GM12878 (cell line): Measurements from ENCODE around the gene HERC4. TPM values are rescaled to one million over a fixed set of nuclear protein-coding genes. Genes with fewer than 3 reads are reported as not detected.

ENCODE experiments used
- ATAC-seq: fragments of 200-7000 bp; cut with Tn5 transposase; 3 replicates; pipeline ENCODE4 v1.9.1; 2020; ENCODE audit warnings: mild to moderate bottlenecking, moderate library complexity
- BruUV-seq: library from RNA; stranded (reverse); fragments of 400-500 nt; replicated peaks from 2 replicates; lab custom pipeline; 2021; lab: Mats Ljungman, UMichigan
- CTCF ChIA-PET: fragments of 300-600 bp; sonication (Branson Sonifier 250); formaldehyde crosslinking; extraction: SDS; loops from one replicate; lab custom pipeline; 2021; ENCODE audit warnings: inconsistent platforms; lab: Yijun Ruan, JAX
- POLR2A ChIA-PET: fragments of 350-600 bp; formaldehyde crosslinking; extraction: SDS; loops from one replicate; lab custom pipeline; 2021; ENCODE audit warnings: inconsistent platforms; lab: Charles Lee
- RAD21 ChIA-PET: fragments of 300-600 bp; sonication (Branson Sonifier 250); formaldehyde crosslinking; loops from one replicate; lab custom pipeline; 2023; ENCODE audit warnings: antibody characterized with exemption; ENCODE audit not compliant: unreplicated experiment; lab: Charles Lee
- SMC1A ChIA-PET: fragments of 300-600 bp; sonication (Branson Sonifier 250); formaldehyde crosslinking; loops from one replicate; lab custom pipeline; 2023; ENCODE audit not compliant: unreplicated experiment, uncharacterized antibody; lab: Charles Lee
- DNase-seq: peaks from one replicate; pipeline ENCODE4 v3.0.0-alpha.2; 2011; ENCODE audit warnings: low read depth, low spot score
- FAIRE-seq: peaks from 3 replicates; lab custom pipeline; 2011; peaks lifted over from hg19 to GRCh38; lab: Jason Lieb, UNC
- H2AFZ ChIP-seq: 2 replicates; pipeline ENCODE4 v1.6.0; 2011; ENCODE audit warnings: low read depth, low read length, control low read depth; ENCODE audit not compliant: control insufficient read depth
- H3K27ac ChIP-seq: 2 replicates; pipeline ENCODE4 v1.5.1; 2011; ENCODE audit warnings: control low read depth; ENCODE audit not compliant: control insufficient read depth, insufficient read depth
- H3K27me3 ChIP-seq, 2 experiments: replicated peaks in 1 of 2; 2 replicates each; pipeline versions ENCODE4 v1.6.0 to v1.6.1; 2011; ENCODE audit warnings: low read length in 1 of 2; ENCODE audit not compliant: control insufficient read depth in 2 of 2, insufficient read depth in 2 of 2
- H3K36me3 ChIP-seq, 2 experiments: 2 replicates each; pipeline ENCODE4 v1.5.1; 2011; ENCODE audit warnings: low read length in 1 of 2; ENCODE audit not compliant: control insufficient read depth in 2 of 2, insufficient read depth in 2 of 2
- H3K4me1 ChIP-seq: 2 replicates; pipeline ENCODE4 v1.6.1; 2011; ENCODE audit warnings: mild to moderate bottlenecking, low read length, moderate library complexity, mixed read lengths; ENCODE audit not compliant: control insufficient read depth, insufficient read depth
- H3K4me2 ChIP-seq: 2 replicates; pipeline ENCODE4 v1.6.0; 2011; ENCODE audit warnings: control low read depth; ENCODE audit not compliant: control insufficient read depth, insufficient read depth
- H3K4me3 ChIP-seq: fragments of 200-600 bp; sonication (generic); 2 replicates; pipeline ENCODE4 v1.5.1; 2016
- H3K79me2 ChIP-seq: 2 replicates; pipeline ENCODE4 v1.6.0; 2011; ENCODE audit warnings: low read length; ENCODE audit not compliant: control insufficient read depth, insufficient read depth
- H3K9ac ChIP-seq: 2 replicates; pipeline ENCODE4 v1.8.0; 2011; ENCODE audit warnings: low read length, control low read depth, mixed read lengths; ENCODE audit not compliant: control insufficient read depth, insufficient read depth
- H3K9me3 ChIP-seq: replicated peaks from 3 replicates; pipeline ENCODE4 v1.5.1; 2011; ENCODE audit warnings: mild to moderate bottlenecking, low read length; ENCODE audit not compliant: control insufficient read depth, insufficient read depth
- H4K20me1 ChIP-seq: 2 replicates; pipeline ENCODE4 v1.6.0; 2011; ENCODE audit not compliant: control insufficient read depth, insufficient read depth
- BCL11A ChIP-seq: IDR thresholded peaks from 2 replicates; pipeline ENCODE4 v1.6.1; 2011; ENCODE audit warnings: low read depth, low read length
- CBX5 ChIP-seq: sonication (generic); IDR thresholded peaks from 2 replicates; pipeline ENCODE4 v1.6.1; 2016; ENCODE audit warnings: low read depth, moderate library complexity, mild to moderate bottlenecking, inconsistent platforms
- CEBPB ChIP-seq, 2 experiments: fragments of 150-350 bp in 1 of 2; IDR thresholded peaks; 2 replicates each; pipeline ENCODE4 v1.6.1; 2012 to 2014; ENCODE audit warnings: low read depth in 2 of 2, low read length in 2 of 2, borderline replicate concordance in 1 of 2, inconsistent platforms in 1 of 2
- E2F4 ChIP-seq: IDR thresholded peaks from 2 replicates; pipeline ENCODE4 v1.6.1; 2012; ENCODE audit warnings: low read depth, low read length, improper control_type of control experiment
- FOS ChIP-seq: IDR thresholded peaks from 3 replicates; pipeline ENCODE4 v1.6.1; 2011; ENCODE audit warnings: borderline replicate concordance; ENCODE audit not compliant: insufficient read length; ENCODE audit errors: extremely low read depth
- IRF3 ChIP-seq: fragments of 450-650 bp; IDR thresholded peaks from 2 replicates; pipeline ENCODE4 v1.6.1; 2014; ENCODE audit warnings: mild to moderate bottlenecking
- MEF2A ChIP-seq: IDR thresholded peaks from 2 replicates; pipeline ENCODE4 v1.6.1; 2011; ENCODE audit warnings: low read depth, mild to moderate bottlenecking, low read length, moderate library complexity; ENCODE audit not compliant: insufficient read depth
- MTA3 ChIP-seq: IDR thresholded peaks from 2 replicates; pipeline ENCODE4 v1.6.1; 2012; ENCODE audit warnings: low read length, inconsistent platforms, borderline replicate concordance
- NR2C2 ChIP-seq: IDR thresholded peaks from 2 replicates; pipeline ENCODE4 v1.6.1; 2011; ENCODE audit warnings: borderline replicate concordance, low read depth; ENCODE audit not compliant: control insufficient read depth, insufficient read length
- RCOR1 ChIP-seq: conservative IDR thresholded peaks from 2 replicates; pipeline ENCODE4 v1.6.1; 2012; ENCODE audit warnings: low read depth, low read length, improper control_type of control experiment
- STAT3 ChIP-seq: IDR thresholded peaks from 2 replicates; pipeline ENCODE4 v1.6.1; 2011; ENCODE audit warnings: low read depth, low read length, improper control_type of control experiment
- WGBS: methylation state at CpG from one replicate; pipeline ENCODE4 v1.1.6; 2016; ENCODE audit warnings: low lambda C conversion rate; ENCODE audit not compliant: insufficient replicate concordance, insufficient coverage; ENCODE audit errors: missing lambda C conversion rate; 5-methylcytosine and 5-hydroxymethylcytosine counted together
- in situ Hi-C: fragments of 300-500 bp; cut with MboI; formaldehyde crosslinking; loops from 9 replicates; pipeline ENCODE4 v1.14.3; 2018; ENCODE audit warnings: mixed read lengths
- intact Hi-C: fragments of 100-400 bp; cut with micrococcal nuclease; formaldehyde crosslinking; loops from one replicate; pipeline ENCODE4 v1.14.2; 2022; ENCODE audit not compliant: unreplicated experiment
- polyA plus RNA-seq, 11 experiments: library from polyadenylated mRNA; depleted of rRNA in 4 of 11; unstranded in 6 of 11; stranded (reverse) in 5 of 11; fragments of >200 nt; fragmentation: Nextera tagmentation in 4 of 11; fragmentation: Illumina TruSeq in 1 of 11; extraction: Ambion mirVana in 4 of 11; extraction: Trizol in 1 of 11; gene quantifications; 1 replicate in 1 of 11; 2 replicates in 10 of 11; pipeline versions ENCODE4 v1.2.1 to v1.2.3, GENCODE V29; 2011 to 2016; ENCODE audit warnings: inconsistent platforms in 2 of 11, missing spikeins in 2 of 11, low read depth in 1 of 11
- total RNA-seq, 4 experiments: library from RNA; depleted of rRNA in 3 of 4; stranded (reverse); fragments of >200 nt in 3 of 4; fragmentation: Illumina TruSeq in 1 of 4; extraction: Trizol in 1 of 4; gene quantifications; 2 replicates each; pipeline versions ENCODE4 v1.2.1 to v1.2.3, GENCODE V29; 2013 to 2021
- TF ChIP-seq, protein P1 (sequence below): fragments of 450-650 bp; IDR thresholded peaks from 2 replicates; pipeline ENCODE4 v1.6.1; 2017; ENCODE audit warnings: mild to moderate bottlenecking, low read depth, inconsistent platforms; ENCODE audit not compliant: poor library complexity, severe bottlenecking

The HERC4 gene
- total and polyA plus RNA-seq, 10 of the 15 experiments (the other 5 are each of a cell fraction or from before 2014, with no cell fraction given): 9.7 to 36.8 (median 23.4) TPM

GRCh38 chr10:67965456-67965855 is 109.6 kb downstream of the HERC4 start:
- H3K4me2 ChIP-seq: no peak overlapping the region
- H3K27me3 ChIP-seq: no peaks in the 10 kb centered on the region
- CTCF ChIA-PET: no interaction called here
- peaks cover 0 to 8% of the 10 kb centered on the region in 2 experiments; a peak in 2 of 4 replicates for H3K36me3 ChIP-seq
- H3K4me3 ChIP-seq: no peak overlapping the region
- no peaks in the 10 kb centered on the region for H4K20me1 ChIP-seq
- H3K79me2 ChIP-seq: no peaks in the 10 kb centered on the region
- H3K4me1 ChIP-seq: no peaks in the 10 kb centered on the region
- no TSS peak for BruUV-seq
- FAIRE-seq (no peak), ATAC-seq (no peak), DNase-seq (no peak)
- in situ Hi-C loops (no loop called here), intact Hi-C loops (no loop called here)
- WGBS: 94% methylated on average over 2 of the region's 2 CpGs
- H3K9me3 ChIP-seq: no peaks in the 10 kb centered on the region
- TF ChIP-seq, protein P1, sequence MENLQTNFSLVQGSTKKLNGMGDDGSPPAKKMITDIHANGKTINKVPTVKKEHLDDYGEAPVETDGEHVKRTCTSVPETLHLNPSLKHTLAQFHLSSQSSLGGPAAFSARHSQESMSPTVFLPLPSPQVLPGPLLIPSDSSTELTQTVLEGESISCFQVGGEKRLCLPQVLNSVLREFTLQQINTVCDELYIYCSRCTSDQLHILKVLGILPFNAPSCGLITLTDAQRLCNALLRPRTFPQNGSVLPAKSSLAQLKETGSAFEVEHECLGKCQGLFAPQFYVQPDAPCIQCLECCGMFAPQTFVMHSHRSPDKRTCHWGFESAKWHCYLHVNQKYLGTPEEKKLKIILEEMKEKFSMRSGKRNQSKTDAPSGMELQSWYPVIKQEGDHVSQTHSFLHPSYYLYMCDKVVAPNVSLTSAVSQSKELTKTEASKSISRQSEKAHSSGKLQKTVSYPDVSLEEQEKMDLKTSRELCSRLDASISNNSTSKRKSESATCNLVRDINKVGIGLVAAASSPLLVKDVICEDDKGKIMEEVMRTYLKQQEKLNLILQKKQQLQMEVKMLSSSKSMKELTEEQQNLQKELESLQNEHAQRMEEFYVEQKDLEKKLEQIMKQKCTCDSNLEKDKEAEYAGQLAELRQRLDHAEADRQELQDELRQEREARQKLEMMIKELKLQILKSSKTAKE: no peak
- TF ChIP-seq MTA3 (no peak), E2F4 (no peak), BCL11A (no peak), CBX5 (no peak), FOS (no peak), RCOR1 (no peak), IRF3 (no peak), NR2C2 (no peak), STAT3 (no peak), CEBPB (IDR thresholded peaks at IDR 0.05; ENCODE audit: borderline replicate concordance in 1 of 2, low read depth in 2 of 2, low read length in 2 of 2) (no peak), MEF2A (no peak)
- POLR2A ChIA-PET: no interaction called here
- H3K27ac ChIP-seq: no peak overlapping the region
- RAD21 ChIA-PET: no interaction called here
- H3K9ac ChIP-seq: no peak overlapping the region
- H2AFZ ChIP-seq: no peak overlapping the region
- SMC1A ChIA-PET: interaction anchor here (0.8 to 1.1 kb wide), 2 partner anchors 12 to 26 kb away, joined by 3 read pairs; no protein-coding TSS in a partner anchor
